Liver (tissue), 9 donors: ENCODE data around the gene MTIF2. TPM values are rescaled to one million over a fixed set of nuclear protein-coding genes. Genes with fewer than 3 reads are reported as not detected.

ENCODE experiments used
- DNase-seq: peaks from one replicate; pipeline ENCODE4 v3.0.0-alpha.2; 2017; ENCODE audit warnings: low spot score
- H3K27ac ChIP-seq, 2 donors: one replicate each; pipeline ENCODE4 v1.7.0; 2013; ENCODE audit warnings: inconsistent platforms in 2 of 2, low read length in 2 of 2, control low read depth in 1 of 2, low read depth in 1 of 2, mild to moderate bottlenecking in 1 of 2
- H3K27me3 ChIP-seq, 4 donors: one replicate each; pipeline versions ENCODE4 v1.6.1 to v1.7.0; 2013; ENCODE audit warnings: low read length in 3 of 4, inconsistent platforms in 1 of 4, mild to moderate bottlenecking in 1 of 4, moderate library complexity in 1 of 4; ENCODE audit not compliant: control insufficient read depth in 4 of 4, insufficient read depth in 4 of 4
- H3K36me3 ChIP-seq, 4 donors: one replicate each; pipeline versions ENCODE4 v1.6.1 to v1.7.0; 2013; ENCODE audit warnings: low read length in 3 of 4, mild to moderate bottlenecking in 3 of 4, low read depth in 1 of 4, moderate library complexity in 1 of 4; ENCODE audit not compliant: control insufficient read depth in 4 of 4, insufficient read depth in 3 of 4
- H3K4me1 ChIP-seq, 4 donors: one replicate each; pipeline versions ENCODE4 v1.6.1 to v1.7.0; 2013; ENCODE audit warnings: low read length in 3 of 4, mild to moderate bottlenecking in 3 of 4, moderate library complexity in 1 of 4; ENCODE audit not compliant: control insufficient read depth in 4 of 4, insufficient read depth in 4 of 4
- H3K4me3 ChIP-seq, 3 donors: one replicate each; pipeline versions ENCODE4 v1.6.1 to v1.7.0; 2013; ENCODE audit warnings: low read length in 3 of 3, control low read depth in 1 of 3, low read depth in 1 of 3, mild to moderate bottlenecking in 1 of 3
- H3K9ac ChIP-seq, 2 donors: one replicate each; pipeline ENCODE4 v1.7.0; 2013; ENCODE audit warnings: low read length in 2 of 2, mild to moderate bottlenecking in 2 of 2, moderate library complexity in 2 of 2, control low read depth in 1 of 2, low read depth in 1 of 2
- H3K9me3 ChIP-seq, 4 donors: one replicate each; pipeline versions ENCODE4 v1.6.1 to v1.7.0; 2013; ENCODE audit warnings: low read length in 3 of 4; ENCODE audit not compliant: control insufficient read depth in 4 of 4
- EGR1 ChIP-seq, 2 donors: IDR thresholded peaks; 2 replicates each; pipeline ENCODE4 v1.6.1; 2016 to 2018; ENCODE audit warnings: antibody characterized with exemption in 2 of 2, low read depth in 2 of 2
- FOXA1 ChIP-seq: IDR thresholded peaks from 2 replicates; pipeline ENCODE4 v1.6.1; 2016; ENCODE audit warnings: antibody characterized with exemption
- FOXA2 ChIP-seq: IDR thresholded peaks from 2 replicates; pipeline ENCODE4 v1.6.1; 2016; ENCODE audit warnings: antibody characterized with exemption
- GABPA ChIP-seq, 2 donors: IDR thresholded peaks in 1 of 2; conservative IDR thresholded peaks in 1 of 2; 2 replicates each; pipeline ENCODE4 v1.6.1; 2016; ENCODE audit warnings: antibody characterized with exemption in 2 of 2, mild to moderate bottlenecking in 1 of 2, moderate library complexity in 1 of 2
- HNF4A ChIP-seq, 2 donors: conservative IDR thresholded peaks; 2 replicates each; pipeline ENCODE4 v1.6.1; 2016; ENCODE audit warnings: antibody characterized with exemption in 2 of 2, mild to moderate bottlenecking in 2 of 2
- HNF4G ChIP-seq: IDR thresholded peaks from 2 replicates; pipeline ENCODE4 v1.6.1; 2016; ENCODE audit warnings: antibody characterized with exemption
- JUND ChIP-seq, 2 donors: IDR thresholded peaks; 2 replicates each; pipeline ENCODE4 v1.6.1; 2016; ENCODE audit warnings: antibody characterized with exemption in 2 of 2
- NR2F2 ChIP-seq: IDR thresholded peaks from 2 replicates; pipeline ENCODE4 v1.6.1; 2016; ENCODE audit warnings: antibody characterized with exemption
- RAD21 ChIP-seq, 2 donors: IDR thresholded peaks; 2 replicates each; pipeline ENCODE4 v1.6.1; 2016; ENCODE audit warnings: antibody characterized with exemption in 2 of 2, mild to moderate bottlenecking in 2 of 2
- RXRA ChIP-seq, 2 donors: IDR thresholded peaks; 2 replicates each; pipeline ENCODE4 v1.6.1; 2017 to 2018; ENCODE audit warnings: antibody characterized with exemption in 2 of 2, mild to moderate bottlenecking in 1 of 2
- SP1 ChIP-seq: IDR thresholded peaks from 2 replicates; pipeline ENCODE4 v1.6.1; 2018; ENCODE audit warnings: antibody characterized with exemption, mild to moderate bottlenecking
- TAF1 ChIP-seq: conservative IDR thresholded peaks from 2 replicates; pipeline ENCODE4 v1.6.1; 2016; ENCODE audit warnings: antibody characterized with exemption, mild to moderate bottlenecking
- YY1 ChIP-seq: IDR thresholded peaks from 2 replicates; pipeline ENCODE4 v1.6.1; 2016; ENCODE audit warnings: antibody characterized with exemption, mild to moderate bottlenecking
- WGBS: extraction: QIAGEN DNeasy Blood & Tissue Kit; methylation state at CpG from one replicate; pipeline ENCODE4 v1.1.7; 2013; 5-methylcytosine and 5-hydroxymethylcytosine counted together
- polyA plus RNA-seq, 2 donors: library from polyadenylated mRNA; stranded (reverse) in 1 of 2; unstranded in 1 of 2; fragments of 200-250 nt in 1 of 2; fragments of >200 nt in 1 of 2; fragmentation: Nextera tagmentation in 1 of 2; extraction: Ambion mirVana in 1 of 2; gene quantifications; one replicate each; pipeline versions ENCODE4 v1.2.1 to v1.2.3, GENCODE V29; 2013 to 2015
- total RNA-seq, 2 donors: library from RNA; depleted of rRNA; stranded (reverse); fragments of >200 nt; gene quantifications; one replicate each; pipeline ENCODE4 v1.2.3, GENCODE V29; 2014
- TF ChIP-seq, protein P1 (sequence below): IDR thresholded peaks from 2 replicates; pipeline ENCODE4 v1.6.1; 2016; ENCODE audit warnings: antibody characterized with exemption, mild to moderate bottlenecking
- TF ChIP-seq, protein P2 (sequence below): IDR thresholded peaks from 2 replicates; pipeline ENCODE4 v1.6.1; 2016; ENCODE audit warnings: antibody characterized with exemption
- TF ChIP-seq, protein P3 (sequence below): fragments of 150-350 bp; IDR thresholded peaks from 2 replicates; pipeline ENCODE4 v1.5.1; 2017; ENCODE audit warnings: improper control_type of control experiment, low read depth, low read length; ENCODE audit not compliant: missing input control
- TF ChIP-seq, protein P4 (sequence below): IDR thresholded peaks from 2 replicates; pipeline ENCODE4 v1.6.1; 2016; ENCODE audit warnings: antibody characterized with exemption
- TF ChIP-seq, protein P5 (sequence below): IDR thresholded peaks from 2 replicates; pipeline ENCODE4 v1.6.1; 2016; ENCODE audit warnings: antibody characterized with exemption
- donor health status: healthy.
- donor health status: healthy.
- donor health status: healthy.
- donor health status: healthy.
- donor health status: healthy.

MTIF2 gene, protein sequence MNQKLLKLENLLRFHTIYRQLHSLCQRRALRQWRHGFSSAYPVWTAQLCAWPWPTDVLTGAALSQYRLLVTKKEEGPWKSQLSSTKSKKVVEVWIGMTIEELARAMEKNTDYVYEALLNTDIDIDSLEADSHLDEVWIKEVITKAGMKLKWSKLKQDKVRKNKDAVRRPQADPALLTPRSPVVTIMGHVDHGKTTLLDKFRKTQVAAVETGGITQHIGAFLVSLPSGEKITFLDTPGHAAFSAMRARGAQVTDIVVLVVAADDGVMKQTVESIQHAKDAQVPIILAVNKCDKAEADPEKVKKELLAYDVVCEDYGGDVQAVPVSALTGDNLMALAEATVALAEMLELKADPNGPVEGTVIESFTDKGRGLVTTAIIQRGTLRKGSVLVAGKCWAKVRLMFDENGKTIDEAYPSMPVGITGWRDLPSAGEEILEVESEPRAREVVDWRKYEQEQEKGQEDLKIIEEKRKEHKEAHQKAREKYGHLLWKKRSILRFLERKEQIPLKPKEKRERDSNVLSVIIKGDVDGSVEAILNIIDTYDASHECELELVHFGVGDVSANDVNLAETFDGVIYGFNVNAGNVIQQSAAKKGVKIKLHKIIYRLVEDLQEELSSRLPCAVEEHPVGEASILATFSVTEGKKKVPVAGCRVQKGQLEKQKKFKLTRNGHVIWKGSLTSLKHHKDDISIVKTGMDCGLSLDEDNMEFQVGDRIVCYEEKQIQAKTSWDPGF
- total RNA-seq (10 to 100 TPM; 15.4 to 29.7 TPM), polyA plus RNA-seq (10 to 100 TPM; 17.1 to 19.3 TPM)

DNA sequence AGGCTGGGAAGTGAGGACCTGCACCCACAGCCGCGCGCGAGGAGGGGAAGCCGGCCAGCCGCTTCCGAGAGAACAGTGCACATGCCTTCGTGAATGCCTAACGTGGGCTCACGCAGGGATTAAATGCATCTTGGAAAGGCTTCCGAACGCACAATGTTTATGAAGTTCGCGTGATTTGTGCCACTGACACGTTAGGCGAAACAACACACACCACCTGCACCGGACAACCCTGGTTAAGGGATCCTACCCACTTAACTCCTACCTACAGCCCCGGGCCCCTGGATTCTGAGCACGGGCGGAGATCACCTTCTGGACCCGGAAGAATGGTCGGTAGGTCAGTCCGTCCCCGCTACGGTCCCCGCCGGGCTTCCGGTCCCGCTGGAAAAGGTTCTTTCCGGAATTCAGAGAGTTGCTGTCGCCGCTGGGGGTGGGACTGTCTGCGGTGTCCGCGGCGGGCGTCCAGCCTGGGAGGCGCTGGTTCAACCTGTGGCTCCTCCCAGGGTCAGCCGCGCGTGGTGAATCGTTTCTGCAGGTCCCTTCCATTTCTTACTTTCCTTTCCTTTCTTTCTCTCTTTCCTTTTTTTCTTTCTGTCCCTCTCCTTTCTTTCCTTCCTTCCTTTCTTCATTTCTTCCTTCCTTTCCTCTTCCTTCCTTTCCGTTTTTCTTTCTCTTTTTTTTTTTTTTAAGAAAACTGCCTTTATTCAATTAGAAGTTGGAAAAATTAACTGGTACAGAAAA is at the start of gene MTIF2:
Gene MTIF2 (minus strand): TSS at position 325 of the 738 bp plus-strand sequence. CDS start 5,373 bp downstream, outside the sequence.
- no peaks in the 10 kb centered on the region for H3K9me3 ChIP-seq

More for the DNA sequence above, at the start of gene MTIF2:
- DNase-seq: peak; percentile 95
- Histone ChIP-seq H3K4me3 (peak within 1 kb of the TSS; percentile 73 to 88 (median 85)), H3K36me3 (peaks cover 1 to 15% (median 10%) of the 10 kb centered on the region in 4 donors), H3K4me1 (peaks cover 0 to 14% (median 6%) of the 10 kb centered on the region in 4 donors), H3K9ac (peak within 1 kb of the TSS; percentile 88 to 95), H3K27me3 (no peaks in the 10 kb centered on the region), H3K27ac (peak within 1 kb of the TSS; percentile 80 to 90)
- WGBS: under 1% methylated on average over 43 of the region's 43 CpGs
- TF ChIP-seq GABPA (IDR thresholded peaks at IDR 0.05 in 1 of 2, conservative IDR thresholded peaks at IDR 0.05 in 1 of 2) (peak; percentile 99 to 100), JUND (IDR thresholded peaks at IDR 0.05) (peak in 1 of 2 donors; percentile 46), RAD21 (IDR thresholded peaks at IDR 0.05) (peak; percentile 64 to 70), TAF1 (peak; percentile 78), FOXA2 (no peak), RXRA (IDR thresholded peaks at IDR 0.05) (peak; percentile 66 to 76), NR2F2 (peak; percentile 85), HNF4G (peak; percentile 40), YY1 (peak; percentile 94), SP1 (peak; percentile 76), HNF4A (conservative IDR thresholded peaks at IDR 0.05) (peak; percentile 61 to 73), EGR1 (IDR thresholded peaks at IDR 0.05; ENCODE audit: low read depth in 2 of 2) (peak; percentile 48 to 75), FOXA1 (no peak)
- TF ChIP-seq, protein P1, sequence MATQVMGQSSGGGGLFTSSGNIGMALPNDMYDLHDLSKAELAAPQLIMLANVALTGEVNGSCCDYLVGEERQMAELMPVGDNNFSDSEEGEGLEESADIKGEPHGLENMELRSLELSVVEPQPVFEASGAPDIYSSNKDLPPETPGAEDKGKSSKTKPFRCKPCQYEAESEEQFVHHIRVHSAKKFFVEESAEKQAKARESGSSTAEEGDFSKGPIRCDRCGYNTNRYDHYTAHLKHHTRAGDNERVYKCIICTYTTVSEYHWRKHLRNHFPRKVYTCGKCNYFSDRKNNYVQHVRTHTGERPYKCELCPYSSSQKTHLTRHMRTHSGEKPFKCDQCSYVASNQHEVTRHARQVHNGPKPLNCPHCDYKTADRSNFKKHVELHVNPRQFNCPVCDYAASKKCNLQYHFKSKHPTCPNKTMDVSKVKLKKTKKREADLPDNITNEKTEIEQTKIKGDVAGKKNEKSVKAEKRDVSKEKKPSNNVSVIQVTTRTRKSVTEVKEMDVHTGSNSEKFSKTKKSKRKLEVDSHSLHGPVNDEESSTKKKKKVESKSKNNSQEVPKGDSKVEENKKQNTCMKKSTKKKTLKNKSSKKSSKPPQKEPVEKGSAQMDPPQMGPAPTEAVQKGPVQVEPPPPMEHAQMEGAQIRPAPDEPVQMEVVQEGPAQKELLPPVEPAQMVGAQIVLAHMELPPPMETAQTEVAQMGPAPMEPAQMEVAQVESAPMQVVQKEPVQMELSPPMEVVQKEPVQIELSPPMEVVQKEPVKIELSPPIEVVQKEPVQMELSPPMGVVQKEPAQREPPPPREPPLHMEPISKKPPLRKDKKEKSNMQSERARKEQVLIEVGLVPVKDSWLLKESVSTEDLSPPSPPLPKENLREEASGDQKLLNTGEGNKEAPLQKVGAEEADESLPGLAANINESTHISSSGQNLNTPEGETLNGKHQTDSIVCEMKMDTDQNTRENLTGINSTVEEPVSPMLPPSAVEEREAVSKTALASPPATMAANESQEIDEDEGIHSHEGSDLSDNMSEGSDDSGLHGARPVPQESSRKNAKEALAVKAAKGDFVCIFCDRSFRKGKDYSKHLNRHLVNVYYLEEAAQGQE: peak; percentile 89
- TF ChIP-seq, protein P2, sequence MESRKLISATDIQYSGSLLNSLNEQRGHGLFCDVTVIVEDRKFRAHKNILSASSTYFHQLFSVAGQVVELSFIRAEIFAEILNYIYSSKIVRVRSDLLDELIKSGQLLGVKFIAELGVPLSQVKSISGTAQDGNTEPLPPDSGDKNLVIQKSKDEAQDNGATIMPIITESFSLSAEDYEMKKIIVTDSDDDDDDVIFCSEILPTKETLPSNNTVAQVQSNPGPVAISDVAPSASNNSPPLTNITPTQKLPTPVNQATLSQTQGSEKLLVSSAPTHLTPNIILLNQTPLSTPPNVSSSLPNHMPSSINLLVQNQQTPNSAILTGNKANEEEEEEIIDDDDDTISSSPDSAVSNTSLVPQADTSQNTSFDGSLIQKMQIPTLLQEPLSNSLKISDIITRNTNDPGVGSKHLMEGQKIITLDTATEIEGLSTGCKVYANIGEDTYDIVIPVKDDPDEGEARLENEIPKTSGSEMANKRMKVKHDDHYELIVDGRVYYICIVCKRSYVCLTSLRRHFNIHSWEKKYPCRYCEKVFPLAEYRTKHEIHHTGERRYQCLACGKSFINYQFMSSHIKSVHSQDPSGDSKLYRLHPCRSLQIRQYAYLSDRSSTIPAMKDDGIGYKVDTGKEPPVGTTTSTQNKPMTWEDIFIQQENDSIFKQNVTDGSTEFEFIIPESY: peak; percentile 82
- TF ChIP-seq, protein P3, sequence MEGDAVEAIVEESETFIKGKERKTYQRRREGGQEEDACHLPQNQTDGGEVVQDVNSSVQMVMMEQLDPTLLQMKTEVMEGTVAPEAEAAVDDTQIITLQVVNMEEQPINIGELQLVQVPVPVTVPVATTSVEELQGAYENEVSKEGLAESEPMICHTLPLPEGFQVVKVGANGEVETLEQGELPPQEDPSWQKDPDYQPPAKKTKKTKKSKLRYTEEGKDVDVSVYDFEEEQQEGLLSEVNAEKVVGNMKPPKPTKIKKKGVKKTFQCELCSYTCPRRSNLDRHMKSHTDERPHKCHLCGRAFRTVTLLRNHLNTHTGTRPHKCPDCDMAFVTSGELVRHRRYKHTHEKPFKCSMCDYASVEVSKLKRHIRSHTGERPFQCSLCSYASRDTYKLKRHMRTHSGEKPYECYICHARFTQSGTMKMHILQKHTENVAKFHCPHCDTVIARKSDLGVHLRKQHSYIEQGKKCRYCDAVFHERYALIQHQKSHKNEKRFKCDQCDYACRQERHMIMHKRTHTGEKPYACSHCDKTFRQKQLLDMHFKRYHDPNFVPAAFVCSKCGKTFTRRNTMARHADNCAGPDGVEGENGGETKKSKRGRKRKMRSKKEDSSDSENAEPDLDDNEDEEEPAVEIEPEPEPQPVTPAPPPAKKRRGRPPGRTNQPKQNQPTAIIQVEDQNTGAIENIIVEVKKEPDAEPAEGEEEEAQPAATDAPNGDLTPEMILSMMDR: peak; percentile 3
- TF ChIP-seq, protein P4, sequence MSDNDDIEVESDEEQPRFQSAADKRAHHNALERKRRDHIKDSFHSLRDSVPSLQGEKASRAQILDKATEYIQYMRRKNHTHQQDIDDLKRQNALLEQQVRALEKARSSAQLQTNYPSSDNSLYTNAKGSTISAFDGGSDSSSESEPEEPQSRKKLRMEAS: peak; percentile 94
- TF ChIP-seq, protein P5, sequence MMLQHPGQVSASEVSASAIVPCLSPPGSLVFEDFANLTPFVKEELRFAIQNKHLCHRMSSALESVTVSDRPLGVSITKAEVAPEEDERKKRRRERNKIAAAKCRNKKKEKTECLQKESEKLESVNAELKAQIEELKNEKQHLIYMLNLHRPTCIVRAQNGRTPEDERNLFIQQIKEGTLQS: no peak
